IPS-NIHi11 (cell line): ENCODE results near the gene CAMK1D.
A peak's percentile ranks its signal among the peaks of the same experiment; 100 is the strongest.

ENCODE experiments used
- DNase-seq: peaks from one replicate; pipeline ENCODE4 v3.0.0; 2012; ENCODE audit warnings: mixed read lengths, low spot score

Gene CAMK1D

GRCh38 chr10:12629767-12630165 is 280.4 kb downstream of the CAMK1D start:
- no peak for DNase-seq

GRCh38 chr10:12631216-12631615 is 281.9 kb downstream of the CAMK1D start:
- DNase-seq: no peak

GRCh38 chr10:12631787-12632562 is 282.6 kb downstream of the CAMK1D start:
- DNase-seq: no peak

- no peak for DNase-seq
These were observed 284.7 kb downstream of the CAMK1D start for GRCh38 chr10:12633776-12634620.

GRCh38 chr10:12634621-12634931 is 285.2 kb downstream of the CAMK1D start:
- no peak for DNase-seq

GRCh38 chr10:12635127-12635541 is 285.8 kb downstream of the CAMK1D start:
- DNase-seq: no peak

GRCh38 chr10:12636571-12636970 is 287.2 kb downstream of the CAMK1D start:
- DNase-seq: no peak

GRCh38 chr10:12637649-12638048 is 288.3 kb downstream of the CAMK1D start:
- DNase-seq: no peak

GRCh38 chr10:12638103-12638502 is 288.8 kb downstream of the CAMK1D start:
- DNase-seq: peak; percentile 23

- DNase-seq: no peak
These were observed 289.4 kb downstream of the CAMK1D start for GRCh38 chr10:12638781-12639180.

GRCh38 chr10:12639996-12640944 is 290.9 kb downstream of the CAMK1D start:
- DNase-seq: no peak

- no peak for DNase-seq
These were observed 292.7 kb downstream of the CAMK1D start for GRCh38 chr10:12642036-12642435.

- peak; percentile 35 for DNase-seq
These were observed 293.9 kb downstream of the CAMK1D start for GRCh38 chr10:12643279-12643678.

- no peak for DNase-seq
These were observed 295.2 kb downstream of the CAMK1D start for GRCh38 chr10:12644380-12645144.

- DNase-seq: no peak
These were observed 296.1 kb downstream of the CAMK1D start for GRCh38 chr10:12645449-12645848.

- DNase-seq: no peak
These were observed 299.8 kb downstream of the CAMK1D start for GRCh38 chr10:12649012-12649584.

- no peak for DNase-seq
These were observed 300.8 kb downstream of the CAMK1D start for GRCh38 chr10:12650122-12650521.

- no peak for DNase-seq
These were observed 301.4 kb downstream of the CAMK1D start for GRCh38 chr10:12650538-12651298.

- no peak for DNase-seq
These were observed 306.6 kb downstream of the CAMK1D start for GRCh38 chr10:12655940-12656339.

GRCh38 chr10:12656518-12657142 is 307.3 kb downstream of the CAMK1D start:
- peak; percentile 61 for DNase-seq
